ENCODE data around the gene GPR141.

GRCh38 chr7:37784015-37784414 is 100.4 kb downstream of the GPR141 start:
- TF ChIP-seq CTCF (IDR thresholded peaks at IDR 0.05) (no peak), POLR2A (IDR thresholded peaks at IDR 0.05) (no peak)

All from adrenal gland (tissue), 5 donors.